SKM-1 (cell line): ENCODE results near the gene BIRC6.
A peak's percentile ranks its signal among the peaks of the same experiment; 100 is the strongest.
"Not testable (repeated sequence)": the region's sequence is repeated elsewhere in the genome, so short reads cannot be mapped to it uniquely, and the experiment has no call there.

Source experiments
- DNase-seq: peaks from one replicate; lab custom pipeline; 2025; ENCODE audit not compliant: unreplicated experiment; lab: John Stamatoyannopoulos, UW

Gene BIRC6

DNA sequence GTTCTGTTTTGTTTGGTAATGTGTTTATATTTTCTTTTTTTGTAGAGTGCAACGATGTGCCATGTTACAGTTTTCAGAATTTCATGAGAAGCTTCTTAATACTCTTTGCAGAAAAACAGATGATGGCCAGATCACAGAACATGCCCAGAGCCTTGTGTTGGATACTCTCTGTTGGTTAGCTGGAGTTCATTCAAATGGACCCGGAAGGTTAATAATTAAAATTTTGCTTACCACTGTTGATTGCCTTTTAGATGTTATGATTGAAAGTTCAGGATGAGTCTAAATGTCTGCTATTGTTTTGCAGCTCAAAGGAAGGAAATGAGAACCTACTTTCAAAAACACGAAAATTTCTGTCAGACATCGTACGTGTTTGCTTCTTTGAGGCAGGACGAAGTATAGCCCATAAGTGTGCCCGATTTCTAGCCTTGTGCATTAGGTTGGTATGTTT is 85.2 kb downstream of the BIRC6 start:
- no peak for DNase-seq

DNA sequence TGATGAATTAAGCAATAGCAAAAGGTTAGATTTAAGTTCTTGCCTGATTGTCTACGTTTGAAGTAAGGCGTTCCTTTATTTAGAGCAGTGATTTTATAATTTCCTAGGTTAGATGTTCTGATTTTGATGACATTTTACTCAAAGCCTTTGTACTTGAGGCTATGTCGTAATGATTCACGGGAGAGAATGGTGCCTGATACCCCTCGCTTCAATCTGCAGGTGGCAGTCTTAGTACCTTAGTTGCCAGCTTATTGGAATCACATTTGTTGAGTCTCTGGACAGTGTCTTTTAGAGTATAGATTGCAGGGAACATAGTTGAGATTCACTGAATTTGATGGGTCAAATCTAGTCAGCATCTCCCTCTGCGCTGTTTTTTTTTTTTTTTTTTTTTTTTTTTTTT is 89.5 kb downstream of the BIRC6 start:
- no peak for DNase-seq

DNA sequence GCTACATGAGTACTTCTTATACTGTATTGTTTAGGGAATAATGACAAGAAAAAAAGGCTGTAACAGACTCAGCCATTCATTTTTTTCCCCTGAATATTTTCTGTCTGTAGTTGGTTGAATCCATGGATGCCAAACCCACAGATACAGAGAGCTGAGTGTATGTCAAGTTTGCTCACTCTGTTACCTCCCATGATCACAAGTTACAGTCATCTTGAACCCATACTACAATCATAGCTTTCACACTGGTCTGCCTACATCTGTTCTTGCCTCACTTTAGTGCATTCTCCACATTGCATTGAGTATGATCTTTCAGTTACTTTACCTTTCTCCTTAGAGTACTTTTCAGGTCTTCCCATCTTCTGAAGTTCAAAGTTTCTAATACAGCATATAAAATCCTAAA is 94.0 kb downstream of the BIRC6 start:
- no peak for DNase-seq

DNA sequence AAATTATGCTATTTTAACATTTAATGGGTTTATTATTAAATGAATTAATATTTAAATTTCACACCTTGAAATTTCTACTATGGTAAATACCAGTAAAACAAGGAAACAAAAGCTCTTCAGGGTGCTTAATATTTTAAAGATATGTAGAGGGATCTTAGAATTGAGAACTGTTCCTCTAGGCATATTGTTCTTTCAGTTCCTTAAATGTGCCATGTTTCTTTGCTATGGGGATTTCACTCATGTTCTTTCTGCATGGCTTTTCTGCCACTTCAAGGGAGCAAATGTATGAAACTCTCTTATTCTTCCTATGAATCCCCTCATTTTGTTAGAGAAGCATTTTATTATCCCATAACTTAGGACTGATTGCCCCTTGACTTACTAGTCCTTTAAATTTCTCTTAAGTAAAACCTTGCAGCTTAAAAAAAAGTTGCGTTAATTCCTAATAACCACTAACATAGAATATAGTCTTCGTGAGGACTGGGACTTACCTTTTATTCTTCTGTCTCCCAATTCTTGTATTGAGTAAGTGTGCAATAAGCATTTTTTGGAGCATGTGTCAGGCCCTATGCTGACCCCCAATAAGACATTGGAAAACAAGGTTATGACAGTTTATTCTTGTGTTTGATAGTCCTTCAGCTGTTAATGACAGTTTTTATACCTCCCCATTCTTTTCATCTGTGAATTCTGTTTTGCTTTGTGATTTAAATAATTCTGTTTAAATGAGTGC is 95.7 kb downstream of the BIRC6 start:
- DNase-seq, result no peak

DNA sequence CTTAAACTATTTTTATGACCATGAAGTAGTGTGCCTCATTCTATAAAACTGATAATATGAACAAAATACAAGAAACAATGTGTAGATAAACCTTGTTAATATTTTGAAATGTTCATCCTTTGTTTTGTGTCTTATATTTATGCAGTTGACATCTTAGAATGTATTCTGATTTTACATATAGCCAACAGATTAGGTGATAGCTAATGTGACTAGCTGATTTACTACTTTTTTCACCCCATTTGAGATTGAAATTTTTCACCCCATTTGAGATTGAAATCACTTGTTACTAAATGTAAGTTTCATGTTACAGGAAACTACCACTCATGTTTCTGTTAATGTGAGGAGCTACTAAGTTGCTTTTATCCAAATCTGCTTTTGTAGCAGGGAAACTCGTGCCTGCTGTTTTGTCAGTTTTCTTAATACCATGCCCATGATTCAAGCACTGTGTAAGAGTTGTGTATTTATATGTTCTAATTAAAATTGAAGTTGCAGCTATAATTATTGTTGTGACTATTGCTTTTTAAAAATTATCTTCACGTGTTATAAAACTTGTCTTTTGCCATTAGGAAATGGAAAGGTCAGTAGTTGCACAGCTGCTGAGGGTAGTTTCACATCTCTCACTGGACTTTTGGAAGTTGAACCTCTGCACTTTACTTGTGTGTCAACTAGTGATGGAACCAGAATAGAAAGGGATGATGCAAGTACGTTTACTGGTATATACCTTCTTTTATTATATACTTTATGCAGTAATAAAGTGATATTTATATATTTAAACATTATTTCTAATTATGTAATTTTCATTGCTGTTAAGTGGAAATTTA is 96.6 kb downstream of the BIRC6 start:
- no peak for DNase-seq

DNA sequence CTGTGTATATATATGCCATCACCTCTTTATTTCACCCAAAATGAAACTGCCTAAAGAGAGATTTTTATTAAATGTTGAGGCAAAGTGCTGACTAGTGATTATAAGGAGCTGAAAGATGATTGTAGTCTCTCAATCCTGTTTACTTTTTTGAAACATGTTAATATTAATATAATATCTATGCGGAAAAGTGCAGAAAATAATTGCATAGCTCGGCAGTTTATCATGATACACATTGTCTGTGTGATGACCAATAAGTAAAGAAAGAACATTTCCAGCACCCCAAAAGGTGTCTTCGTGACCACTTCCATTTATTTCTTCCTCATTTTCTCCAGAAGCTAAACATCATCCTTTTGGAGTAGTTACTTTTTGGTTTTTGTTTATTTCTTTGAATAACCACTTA is 99.0 kb downstream of the BIRC6 start:
- DNase-seq, result no peak

DNA sequence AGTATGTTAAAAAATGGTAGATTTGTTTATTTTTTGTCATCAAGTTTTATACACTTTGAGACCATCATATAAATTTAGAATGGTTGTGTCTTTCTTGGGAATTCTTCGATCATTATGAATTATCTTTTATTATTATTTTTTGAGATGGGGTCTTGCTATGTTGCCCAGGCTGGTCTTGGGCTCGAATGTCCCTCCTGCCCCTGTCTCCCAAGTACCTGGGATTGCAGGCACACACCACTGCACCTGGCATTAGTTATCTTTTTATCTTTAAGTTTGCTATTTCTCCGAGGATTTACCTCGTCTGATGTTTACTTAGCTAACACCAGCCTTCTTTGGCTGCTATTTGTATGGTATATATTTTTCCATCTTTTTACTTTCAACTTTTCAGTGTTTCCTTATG is 100.0 kb downstream of the BIRC6 start:
- no peak for DNase-seq

DNA sequence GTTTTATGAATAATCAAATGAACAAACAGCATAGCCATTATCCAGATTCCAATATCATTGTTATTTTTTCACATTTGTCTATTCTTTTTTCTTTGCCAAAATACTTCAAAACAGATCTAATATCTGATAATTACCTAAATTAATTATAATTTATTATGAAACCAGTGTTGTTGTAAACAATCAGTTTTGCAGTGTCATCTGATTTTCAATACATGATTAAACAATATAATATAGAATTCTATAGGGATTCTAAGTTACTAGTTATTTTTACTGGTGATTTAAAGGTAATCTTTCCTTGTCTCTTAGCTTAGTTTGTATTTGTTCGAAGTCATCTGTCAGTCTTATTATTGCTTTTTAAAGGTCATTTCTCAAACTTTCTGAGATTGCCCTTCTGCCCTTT is 101.0 kb downstream of the BIRC6 start:
- no peak for DNase-seq

DNA sequence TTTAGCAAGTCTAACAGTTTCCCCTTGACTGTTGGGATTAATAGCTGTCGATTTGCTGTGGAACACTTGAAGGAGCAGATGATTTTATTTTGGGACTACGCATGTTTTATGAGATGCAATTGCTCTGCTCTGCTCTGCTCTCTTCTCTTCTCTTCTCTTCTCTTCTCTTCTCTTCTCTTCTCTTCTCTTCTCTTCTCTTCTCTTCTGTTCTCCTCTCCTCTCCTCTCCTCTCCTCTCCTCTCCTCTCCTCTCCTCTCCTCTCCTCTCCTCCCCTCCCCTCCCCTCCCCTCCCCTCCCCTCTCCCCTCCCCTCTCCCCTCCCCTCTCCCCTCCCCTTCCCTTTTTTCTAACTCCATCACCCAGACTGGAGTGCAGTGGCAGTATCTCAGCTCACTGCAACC is 104.0 kb downstream of the BIRC6 start:
- DNase-seq, result not testable (repeated sequence)

DNA sequence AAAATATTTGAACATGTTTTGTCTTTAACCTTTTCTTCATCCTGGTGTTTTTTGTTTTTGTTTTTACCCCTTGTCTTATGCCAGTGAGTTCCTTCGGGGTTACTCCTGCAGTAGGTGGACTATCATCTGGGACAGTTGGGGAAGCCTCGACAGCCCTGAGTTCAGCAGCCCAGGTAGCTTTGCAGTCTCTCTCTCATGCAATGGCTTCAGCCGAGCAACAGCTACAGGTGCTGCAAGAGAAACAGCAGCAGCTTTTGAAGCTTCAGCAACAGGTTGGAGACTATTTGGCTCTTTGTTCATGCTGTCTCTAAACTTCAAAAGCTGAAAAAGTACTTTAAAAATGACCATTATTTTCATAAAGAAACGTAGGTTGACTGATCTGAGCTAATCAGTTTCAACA is 106.3 kb downstream of the BIRC6 start:
- DNase-seq, result no peak

DNA sequence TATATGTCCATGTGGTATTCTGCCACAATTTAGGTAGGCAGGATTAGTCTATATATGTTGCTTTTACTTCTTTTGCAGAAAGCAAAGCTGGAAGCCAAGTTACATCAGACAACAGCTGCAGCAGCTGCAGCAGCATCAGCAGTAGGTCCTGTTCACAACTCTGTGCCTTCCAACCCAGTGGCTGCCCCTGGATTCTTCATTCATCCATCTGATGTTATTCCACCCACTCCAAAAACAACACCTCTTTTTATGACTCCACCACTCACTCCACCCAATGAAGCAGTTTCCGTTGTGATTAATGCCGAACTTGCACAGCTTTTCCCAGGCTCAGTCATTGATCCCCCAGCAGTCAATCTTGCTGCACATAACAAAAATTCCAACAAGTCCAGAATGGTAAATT is 107.6 kb downstream of the BIRC6 start:
- DNase-seq, result no peak

DNA sequence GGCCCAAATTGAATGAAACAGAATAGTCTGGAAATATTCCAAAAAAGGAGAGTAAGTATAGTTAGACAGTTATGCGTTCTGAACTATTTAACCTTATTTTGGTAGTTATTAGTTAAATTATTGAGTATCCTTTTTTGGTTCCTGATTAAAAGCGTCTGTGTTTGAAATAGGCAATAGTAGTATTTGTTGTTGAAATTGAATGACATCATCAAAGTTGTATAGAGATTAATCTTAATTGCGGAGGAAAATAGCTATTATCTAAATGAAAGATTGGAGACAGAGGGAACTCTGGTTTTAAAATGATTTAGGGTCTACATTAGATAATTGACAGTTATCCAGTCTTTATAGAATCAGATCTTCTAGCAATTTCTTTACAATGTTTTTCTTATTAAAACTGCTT is 115.8 kb downstream of the BIRC6 start:
- no peak for DNase-seq

DNA sequence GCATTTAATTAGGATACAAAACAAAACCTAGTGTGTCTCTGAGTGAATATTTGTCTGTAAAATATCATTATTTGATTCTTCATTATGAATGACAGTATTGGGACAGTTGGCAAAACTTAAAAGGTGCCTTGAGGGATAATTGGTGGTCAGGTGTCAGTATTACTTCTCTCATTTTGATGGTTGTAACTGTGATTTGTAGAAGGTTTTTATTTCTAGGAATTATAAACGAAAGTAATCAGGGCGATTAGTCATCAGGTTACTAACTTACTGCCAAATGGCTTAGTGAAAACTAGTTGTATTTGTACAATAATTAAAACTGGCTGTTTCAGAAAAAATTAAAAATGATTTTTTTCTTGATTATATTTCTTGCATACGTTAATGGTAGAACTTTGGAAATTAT is 117.6 kb downstream of the BIRC6 start:
- DNase-seq, result no peak

DNA sequence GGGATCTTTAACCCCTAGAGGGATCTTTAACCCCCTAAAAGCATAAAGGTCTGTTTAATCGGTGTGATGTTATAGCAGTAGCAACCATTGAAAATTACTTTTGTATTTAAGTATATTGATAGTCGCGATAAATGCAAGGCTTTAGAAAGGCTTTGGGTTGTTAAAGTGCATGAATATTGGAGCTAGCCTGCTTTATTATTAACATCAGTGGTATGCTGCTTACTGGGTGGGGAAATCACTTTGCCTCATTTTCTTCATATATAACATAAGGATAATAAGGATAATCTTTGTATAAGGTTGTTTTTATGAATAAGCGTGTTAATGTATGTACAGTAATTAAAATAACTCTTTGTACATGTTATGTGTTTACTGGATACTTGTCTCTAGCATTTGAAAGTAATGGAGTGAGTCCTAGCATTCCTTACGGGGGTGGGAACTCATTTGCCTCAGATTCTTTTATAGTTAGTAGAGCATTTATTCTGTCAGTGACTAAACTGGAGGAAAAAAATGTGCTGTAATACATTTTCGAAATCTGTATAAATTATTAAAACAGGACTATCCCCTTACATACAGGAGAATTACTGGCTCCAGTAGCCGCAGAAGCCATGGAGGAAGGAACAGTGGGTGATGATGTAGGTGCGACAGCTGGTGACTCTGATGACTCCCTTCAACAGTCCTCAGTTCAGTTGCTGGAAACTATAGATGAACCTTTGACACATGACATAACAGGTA is 122.2 kb downstream of the BIRC6 start:
- no peak for DNase-seq

DNA sequence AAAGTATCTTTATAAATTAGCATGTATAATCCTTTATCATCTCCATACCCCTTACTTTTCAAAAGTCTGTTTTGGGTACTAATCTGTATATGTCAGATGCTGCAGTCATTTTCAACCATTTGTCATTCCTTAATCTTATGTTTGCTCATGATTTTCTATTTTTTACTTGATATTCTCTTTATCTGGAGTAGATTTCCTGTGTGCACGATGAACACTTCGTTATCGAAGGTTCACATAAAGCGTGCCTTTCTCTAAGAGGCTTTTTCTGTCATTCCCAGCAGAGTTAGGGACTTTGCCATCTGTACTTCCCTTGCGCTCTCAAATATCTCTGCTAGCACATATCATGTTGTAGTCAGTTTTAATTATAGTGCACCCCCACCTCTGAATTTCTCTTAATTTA is 123.2 kb downstream of the BIRC6 start:
- no peak for DNase-seq

DNA sequence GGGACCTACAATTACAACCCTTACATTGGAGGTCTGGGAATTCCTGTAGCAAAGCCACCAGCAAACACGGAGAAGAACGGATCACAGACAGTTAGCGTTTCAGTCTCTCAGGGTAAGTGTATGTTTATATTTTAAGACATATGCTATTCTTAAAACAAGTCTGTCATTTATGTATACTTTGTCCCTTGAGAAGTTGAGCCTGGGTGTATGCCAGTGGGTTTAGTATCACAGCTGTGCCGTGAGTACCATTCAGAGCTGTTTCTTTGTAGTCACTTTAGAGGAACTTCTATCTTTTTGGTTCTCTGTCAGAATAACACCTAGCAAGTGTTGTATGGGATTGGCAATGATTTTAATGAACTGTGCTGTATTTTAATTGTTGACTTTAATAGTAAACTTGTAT is 125.6 kb downstream of the BIRC6 start:
- no peak for DNase-seq

DNA sequence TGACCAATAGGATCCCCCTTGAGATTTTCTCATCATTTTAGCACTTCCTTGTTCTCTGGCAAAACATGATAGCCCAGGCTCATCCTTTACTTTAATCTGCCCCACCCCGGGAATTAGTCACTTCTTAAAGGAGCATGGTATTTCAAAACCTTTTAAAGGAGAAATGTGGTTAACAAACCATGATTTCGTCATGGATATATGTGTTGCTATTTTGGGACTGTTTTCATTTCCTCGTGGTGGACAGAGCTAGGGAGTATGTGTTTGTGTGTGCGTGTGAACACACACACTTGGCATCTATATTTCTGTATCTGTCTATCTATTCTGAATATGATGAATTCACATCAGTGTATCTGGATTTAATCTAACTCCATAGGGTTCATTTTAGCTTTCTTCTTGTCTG is 128.1 kb downstream of the BIRC6 start:
- DNase-seq, result peak; percentile 82

DNA sequence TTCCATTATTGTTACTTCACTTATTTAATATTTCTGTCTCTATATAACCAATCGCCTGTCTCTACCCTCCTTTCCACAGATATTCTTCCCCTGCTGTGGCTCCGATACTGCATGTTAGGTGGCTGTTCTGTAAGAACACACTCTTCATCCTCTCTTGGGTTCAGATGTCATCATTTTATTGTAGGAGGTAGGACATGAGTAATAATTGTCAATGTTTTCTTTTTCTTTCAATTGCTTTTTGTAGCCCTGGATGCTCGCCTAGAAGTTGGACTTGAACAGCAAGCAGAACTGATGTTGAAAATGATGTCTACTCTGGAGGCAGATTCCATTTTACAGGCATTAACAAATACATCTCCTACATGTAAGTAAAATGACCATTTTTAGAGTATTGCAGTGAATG is 128.6 kb downstream of the BIRC6 start:
- no peak for DNase-seq

DNA sequence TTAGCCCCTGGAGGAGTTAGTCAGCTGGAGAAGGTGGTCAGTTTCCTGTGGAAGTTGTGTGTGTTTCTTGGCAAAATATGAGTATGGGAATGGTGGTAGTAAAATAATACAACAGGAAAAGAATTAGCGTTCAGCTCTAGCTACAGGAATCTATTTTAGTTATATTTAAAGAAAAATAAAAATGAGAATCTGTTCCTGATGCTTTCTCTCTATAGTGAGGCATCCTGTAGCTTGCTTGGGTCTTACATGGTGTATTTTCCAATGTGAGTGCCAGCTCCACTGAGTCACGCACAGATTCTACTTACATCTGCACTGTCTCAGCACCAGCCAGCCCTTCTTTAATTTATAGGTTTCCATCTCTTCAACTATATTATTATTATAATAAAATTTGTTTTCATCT is 132.2 kb downstream of the BIRC6 start:
- DNase-seq, result no peak

DNA sequence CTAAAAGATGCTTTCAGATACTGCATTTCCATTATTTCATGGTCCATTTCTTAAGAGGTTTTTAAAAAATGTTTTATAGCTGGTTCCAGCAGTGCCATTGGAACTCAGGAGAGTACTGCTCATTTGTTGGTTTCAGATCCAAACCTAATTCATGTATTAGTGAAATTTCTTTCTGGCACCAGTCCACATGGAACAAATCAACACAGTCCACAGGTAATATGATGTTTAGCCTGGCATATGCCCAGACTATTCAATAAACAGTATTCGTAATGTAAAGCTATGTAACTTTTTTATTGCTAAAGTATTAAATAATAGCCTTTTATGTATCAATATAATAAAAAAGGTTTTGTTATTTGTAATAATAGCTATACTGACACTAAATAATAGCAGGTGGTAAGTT is 134.5 kb downstream of the BIRC6 start:
- DNase-seq, result no peak

DNA sequence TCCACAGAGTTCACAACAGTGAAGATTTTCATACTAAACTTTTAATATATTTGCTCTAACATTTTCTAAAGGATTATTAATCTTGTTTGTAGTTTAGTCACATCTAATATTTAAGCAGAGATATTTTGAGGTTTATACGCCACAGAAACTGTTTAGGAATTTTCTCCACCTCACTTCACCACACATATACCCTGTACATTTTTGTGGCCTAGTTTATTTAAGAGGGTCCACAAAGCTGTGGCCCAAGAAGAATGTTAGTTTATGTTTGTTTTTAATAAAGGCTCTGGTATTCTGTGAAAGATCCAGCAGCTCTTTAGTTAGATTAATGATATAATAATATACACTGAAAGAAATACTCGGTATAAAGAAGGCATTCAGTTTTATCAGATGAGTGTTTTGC is 138.3 kb downstream of the BIRC6 start:
- DNase-seq, result no peak

DNA sequence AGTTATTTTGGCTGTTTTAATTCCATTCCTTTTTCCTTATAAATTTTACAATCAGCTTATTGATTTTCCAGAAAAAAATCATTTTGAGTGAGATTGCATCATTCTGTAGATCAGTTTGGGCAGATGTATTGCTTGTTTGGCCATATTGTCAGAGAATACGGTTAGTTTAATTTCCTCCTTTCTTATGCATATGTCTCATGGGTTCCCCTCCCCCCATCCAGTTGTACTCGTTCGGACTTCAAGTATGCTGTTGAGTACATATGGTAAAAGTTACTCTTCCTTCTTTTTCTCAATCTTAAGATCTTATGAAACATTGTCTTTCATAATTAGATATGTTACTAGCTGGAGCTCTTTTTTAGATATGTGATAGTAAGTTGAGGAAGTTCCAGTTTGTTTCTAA is 139.8 kb downstream of the BIRC6 start:
- no peak for DNase-seq
